Measurements from ENCODE around the gene ZNF33A.
A peak's percentile ranks its signal among the peaks of the same experiment; 100 is the strongest.
"Not testable (repeated sequence)": the region's sequence is repeated elsewhere in the genome, so short reads cannot be mapped to it uniquely, and the experiment has no call there.

Gene ZNF33A

DNA sequence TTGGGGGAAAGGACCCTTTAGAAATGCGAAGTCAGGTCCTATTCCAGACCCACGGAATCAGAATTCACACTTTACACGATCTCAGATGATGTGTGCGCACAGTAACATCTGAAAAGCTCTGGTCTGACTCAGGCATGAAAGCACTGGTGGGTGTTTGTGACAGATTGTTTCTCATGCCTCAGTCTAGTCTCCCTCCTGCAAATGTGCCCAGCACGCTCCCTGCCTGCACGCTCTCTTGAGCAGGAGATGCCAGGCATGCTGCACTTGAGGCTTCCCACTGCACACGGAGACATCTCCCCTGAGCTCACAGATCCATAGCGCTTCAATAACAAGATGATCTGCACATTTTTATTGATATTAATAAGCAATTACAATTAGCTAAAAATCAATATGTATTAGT is 60.0 kb downstream of the ZNF33A start:
- H3K27me3 ChIP-seq (ENCODE audit: insufficient read depth, poor library complexity, severe bottlenecking) = no peaks in the 10 kb centered on the region
- no peaks in the 10 kb centered on the region for H3K36me3 ChIP-seq (ENCODE audit: low read depth)
- ATAC-seq (ENCODE audit: low read depth) = no peak
- no peak overlapping the region for H3K4me3 ChIP-seq (ENCODE audit: severe bottlenecking)
- TF ChIP-seq, protein P1, sequence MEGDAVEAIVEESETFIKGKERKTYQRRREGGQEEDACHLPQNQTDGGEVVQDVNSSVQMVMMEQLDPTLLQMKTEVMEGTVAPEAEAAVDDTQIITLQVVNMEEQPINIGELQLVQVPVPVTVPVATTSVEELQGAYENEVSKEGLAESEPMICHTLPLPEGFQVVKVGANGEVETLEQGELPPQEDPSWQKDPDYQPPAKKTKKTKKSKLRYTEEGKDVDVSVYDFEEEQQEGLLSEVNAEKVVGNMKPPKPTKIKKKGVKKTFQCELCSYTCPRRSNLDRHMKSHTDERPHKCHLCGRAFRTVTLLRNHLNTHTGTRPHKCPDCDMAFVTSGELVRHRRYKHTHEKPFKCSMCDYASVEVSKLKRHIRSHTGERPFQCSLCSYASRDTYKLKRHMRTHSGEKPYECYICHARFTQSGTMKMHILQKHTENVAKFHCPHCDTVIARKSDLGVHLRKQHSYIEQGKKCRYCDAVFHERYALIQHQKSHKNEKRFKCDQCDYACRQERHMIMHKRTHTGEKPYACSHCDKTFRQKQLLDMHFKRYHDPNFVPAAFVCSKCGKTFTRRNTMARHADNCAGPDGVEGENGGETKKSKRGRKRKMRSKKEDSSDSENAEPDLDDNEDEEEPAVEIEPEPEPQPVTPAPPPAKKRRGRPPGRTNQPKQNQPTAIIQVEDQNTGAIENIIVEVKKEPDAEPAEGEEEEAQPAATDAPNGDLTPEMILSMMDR (IDR thresholded peaks at IDR 0.05; ENCODE audit: poor library complexity, severe bottlenecking) = no peak
- H3K4me1 ChIP-seq (ENCODE audit: insufficient read depth, poor library complexity, severe bottlenecking) = no peaks in the 10 kb centered on the region
- DNase-seq (ENCODE audit: low spot score) = no peak
- H3K27ac ChIP-seq (ENCODE audit: poor library complexity, severe bottlenecking) = no peak overlapping the region
- no peaks in the 10 kb centered on the region for H3K9me3 ChIP-seq (ENCODE audit: severe bottlenecking)

DNA sequence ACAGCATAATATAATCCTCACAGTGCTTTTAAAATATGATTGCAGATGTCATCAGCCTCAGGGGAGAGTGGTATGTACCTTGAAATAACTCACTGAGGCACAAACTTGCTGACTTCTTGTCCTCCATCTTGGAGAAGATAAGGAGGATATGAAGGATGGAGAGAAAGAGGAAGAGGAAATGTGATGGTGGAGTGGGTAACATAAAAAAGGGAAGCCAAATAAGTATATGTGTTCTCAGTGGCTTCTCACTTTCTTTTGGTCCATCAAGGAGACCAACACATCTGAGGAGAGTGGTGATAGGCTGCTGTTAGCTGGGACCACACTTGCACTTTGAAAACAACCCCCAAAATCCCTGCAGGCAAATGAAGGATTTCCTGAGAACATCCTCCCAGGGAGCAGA is 62.1 kb downstream of the ZNF33A start:
- Histone ChIP-seq H3K9me3 (ENCODE audit: severe bottlenecking) (no peaks in the 10 kb centered on the region), H3K4me3 (ENCODE audit: severe bottlenecking) (no peak overlapping the region), H3K27ac (ENCODE audit: poor library complexity, severe bottlenecking) (no peak overlapping the region), H3K4me1 (ENCODE audit: insufficient read depth, poor library complexity, severe bottlenecking) (no peaks in the 10 kb centered on the region), H3K36me3 (ENCODE audit: low read depth) (no peaks in the 10 kb centered on the region), H3K27me3 (ENCODE audit: insufficient read depth, poor library complexity, severe bottlenecking) (no peaks in the 10 kb centered on the region)
- no peak for ATAC-seq (ENCODE audit: low read depth)
- TF ChIP-seq, protein P1 (IDR thresholded peaks at IDR 0.05; ENCODE audit: poor library complexity, severe bottlenecking) = no peak
- DNase-seq (ENCODE audit: low spot score) = no peak

DNA sequence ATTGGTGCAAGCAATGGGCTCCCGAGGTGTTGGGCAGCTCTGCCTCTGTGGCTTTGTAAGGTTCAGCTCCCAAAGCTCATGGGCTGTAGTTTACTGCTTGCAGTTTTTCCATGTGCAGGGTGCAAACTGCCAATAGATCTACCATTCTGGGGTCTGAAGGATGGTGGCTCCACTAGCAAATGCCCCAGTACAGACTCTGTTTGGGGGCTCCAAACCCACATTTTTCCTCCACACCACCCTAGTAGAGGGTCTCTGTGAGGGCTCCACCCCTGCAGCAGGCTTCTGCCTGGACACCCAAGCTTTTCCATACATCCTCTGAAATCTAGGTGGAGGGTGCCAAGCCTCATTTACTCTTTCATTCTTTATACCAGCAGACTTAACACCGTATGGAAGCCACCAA is 66.2 kb downstream of the ZNF33A start:
- Histone ChIP-seq H3K9me3 (ENCODE audit: severe bottlenecking) (no peaks in the 10 kb centered on the region), H3K27me3 (ENCODE audit: insufficient read depth, poor library complexity, severe bottlenecking) (no peaks in the 10 kb centered on the region), H3K36me3 (ENCODE audit: low read depth) (no peaks in the 10 kb centered on the region), H3K4me1 (ENCODE audit: insufficient read depth, poor library complexity, severe bottlenecking) (no peaks in the 10 kb centered on the region), H3K4me3 (ENCODE audit: severe bottlenecking) (no peak overlapping the region), H3K27ac (ENCODE audit: poor library complexity, severe bottlenecking) (no peak overlapping the region)
- no peak for DNase-seq (ENCODE audit: low spot score)
- no peak for ATAC-seq (ENCODE audit: low read depth)
- TF ChIP-seq, protein P1 (IDR thresholded peaks at IDR 0.05; ENCODE audit: poor library complexity, severe bottlenecking) = no peak

DNA sequence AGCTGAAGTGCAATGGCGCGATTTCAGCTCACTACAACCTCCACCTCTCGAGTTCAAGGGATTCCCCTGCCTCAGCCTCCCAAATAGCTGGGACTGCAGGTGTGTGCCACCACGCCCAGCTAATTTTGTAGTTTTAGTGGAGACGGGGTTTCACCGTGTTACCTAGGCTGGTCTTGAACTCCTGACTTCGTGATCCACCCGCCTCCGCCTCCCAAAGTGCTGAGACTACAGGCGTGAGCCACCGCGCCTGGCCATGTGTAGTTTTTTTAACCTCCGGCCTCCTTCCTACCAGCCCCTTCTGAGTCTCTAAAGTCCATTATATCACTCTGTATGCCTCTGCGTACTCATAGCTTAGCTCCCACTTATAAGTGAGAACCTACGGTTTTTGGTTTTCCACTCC is 82.8 kb downstream of the ZNF33A start:
- H3K36me3 ChIP-seq (ENCODE audit: low read depth) = peaks cover 32% of the 10 kb centered on the region
- H3K27ac ChIP-seq (ENCODE audit: poor library complexity, severe bottlenecking); H3K4me3 ChIP-seq (ENCODE audit: severe bottlenecking); H3K9me3 ChIP-seq (ENCODE audit: severe bottlenecking); DNase-seq (ENCODE audit: low spot score); H3K4me1 ChIP-seq (ENCODE audit: insufficient read depth, poor library complexity, severe bottlenecking); H3K27me3 ChIP-seq (ENCODE audit: insufficient read depth, poor library complexity, severe bottlenecking); ATAC-seq (ENCODE audit: low read depth): not testable (repeated sequence)

DNA sequence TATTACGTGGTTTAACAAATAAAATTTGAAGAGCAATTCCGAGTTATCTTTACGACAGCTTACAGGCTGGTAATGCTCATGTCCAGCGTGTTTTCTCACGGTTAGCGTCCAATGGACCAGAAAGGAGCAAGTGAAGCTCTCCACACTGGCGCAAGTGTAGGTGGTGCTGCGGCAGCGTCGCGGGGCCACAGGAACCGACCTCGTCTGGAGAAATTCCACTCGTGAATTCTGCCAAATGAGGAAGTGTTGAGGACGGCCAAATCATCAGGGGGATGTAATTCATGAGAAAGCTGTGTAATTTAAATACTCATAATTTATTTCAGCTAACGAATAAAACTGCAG is 83.3 kb downstream of the ZNF33A start:
- H3K4me3 ChIP-seq (ENCODE audit: severe bottlenecking) = peak overlapping the region; percentile 72
- DNase-seq (ENCODE audit: low spot score) = no peak
- H3K27me3 ChIP-seq (ENCODE audit: insufficient read depth, poor library complexity, severe bottlenecking) = no peaks in the 10 kb centered on the region
- ATAC-seq (ENCODE audit: low read depth) = peak; percentile 5; the same call in 1 of the 3 replicates
- no peak overlapping the region for H3K27ac ChIP-seq (ENCODE audit: poor library complexity, severe bottlenecking)
- no peaks in the 10 kb centered on the region for H3K9me3 ChIP-seq (ENCODE audit: severe bottlenecking)
- peaks cover 4% of the 10 kb centered on the region for H3K4me1 ChIP-seq (ENCODE audit: insufficient read depth, poor library complexity, severe bottlenecking)
- TF ChIP-seq, protein P1 (IDR thresholded peaks at IDR 0.05; ENCODE audit: poor library complexity, severe bottlenecking) = no peak
- peaks cover 36% of the 10 kb centered on the region for H3K36me3 ChIP-seq (ENCODE audit: low read depth)

Data from RWPE2 (cell line).